H1 (cell line): ENCODE measurements around the gene KRTAP10-8. TPM values are rescaled to one million over a fixed set of nuclear protein-coding genes. Genes with fewer than 3 reads are reported as not detected.

ENCODE experiments used
- CTCF ChIA-PET: fragments of 300-600 bp; sonication (Branson Sonifier 250); formaldehyde crosslinking; loops from one replicate; lab custom pipeline; 2021; ENCODE audit not compliant: partially characterized antibody; lab: Charles Lee
- POLR2A ChIA-PET: fragments of 300-600 bp; sonication (Branson Sonifier 250); formaldehyde crosslinking; loops from one replicate; lab custom pipeline; 2021; ENCODE audit warnings: inconsistent platforms; ENCODE audit not compliant: partially characterized antibody; lab: Charles Lee
- DNase-seq, 2 experiments: peaks; one replicate each; pipeline versions ENCODE4 v3.0.0 to v3.0.0-alpha.2; 2010 to 2022; ENCODE audit warnings: low spot score in 2 of 2, low read depth in 1 of 2, mixed read lengths in 1 of 2
- FAIRE-seq: peaks from 2 replicates; lab custom pipeline; 2011; peaks lifted over from hg19 to GRCh38; lab: Jason Lieb, UNC
- H2AFZ ChIP-seq: 2 replicates; pipeline ENCODE4 v1.8.1; 2012; ENCODE audit warnings: low read length, inconsistent platforms
- H2AK5ac ChIP-seq: 2 replicates; pipeline ENCODE4 v1.6.1; 2013; ENCODE audit warnings: low read depth, low read length
- H2BK120ac ChIP-seq: replicated peaks from 2 replicates; pipeline ENCODE3; 2013; ENCODE audit warnings: low read depth, low read length, inconsistent platforms
- H2BK12ac ChIP-seq: 2 replicates; pipeline ENCODE4 v1.6.1; 2013; ENCODE audit warnings: low read depth, low read length
- H2BK15ac ChIP-seq: 2 replicates; pipeline ENCODE4 v1.6.1; 2013; ENCODE audit warnings: low read length
- H2BK20ac ChIP-seq: 2 replicates; pipeline ENCODE4 v1.6.1; 2013; ENCODE audit warnings: low read length
- H2BK5ac ChIP-seq: 2 replicates; pipeline ENCODE4 v1.6.1; 2013; ENCODE audit warnings: low read depth, low read length
- H3K14ac ChIP-seq: 2 replicates; pipeline ENCODE4 v1.6.1; 2013; ENCODE audit warnings: inconsistent platforms; ENCODE audit not compliant: insufficient read length
- H3K18ac ChIP-seq: 2 replicates; pipeline ENCODE4 v1.6.1; 2013; ENCODE audit warnings: low read length; ENCODE audit errors: extremely low read depth
- H3K23ac ChIP-seq: 2 replicates; pipeline ENCODE4 v1.6.1; 2013; ENCODE audit warnings: inconsistent platforms; ENCODE audit not compliant: insufficient read length
- H3K23me2 ChIP-seq: 2 replicates; pipeline ENCODE4 v1.6.1; 2013; ENCODE audit warnings: low read depth, low read length
- H3K27ac ChIP-seq: 2 replicates; pipeline ENCODE4 v1.6.1; 2011; ENCODE audit warnings: low read depth, low read length, inconsistent platforms
- H3K27me3 ChIP-seq, 4 experiments: replicated peaks in 1 of 4; 1 replicate in 1 of 4; 2 replicates in 3 of 4; pipeline versions ENCODE4 v1.6.1 to v1.8.1; 2011 to 2013; ENCODE audit warnings: low read length in 3 of 4, mild to moderate bottlenecking in 3 of 4, inconsistent platforms in 2 of 4, mixed read lengths in 2 of 4, moderate library complexity in 1 of 4; ENCODE audit not compliant: control insufficient read depth in 3 of 4, insufficient read depth in 3 of 4; ENCODE audit errors: extremely low read depth in 1 of 4
- H3K36me3 ChIP-seq, 4 experiments: 2 replicates each; pipeline versions ENCODE4 v1.6.1 to v1.8.1; 2011 to 2013; ENCODE audit warnings: mild to moderate bottlenecking in 4 of 4, low read length in 3 of 4, moderate library complexity in 2 of 4, control low read depth in 1 of 4, inconsistent platforms in 1 of 4; ENCODE audit not compliant: insufficient read depth in 4 of 4, control insufficient read depth in 2 of 4
- H3K4ac ChIP-seq: replicated peaks from 2 replicates; pipeline ENCODE3; 2013; ENCODE audit warnings: low read length, low read depth, mixed read lengths, inconsistent platforms; ENCODE audit not compliant: insufficient read length
- H3K4me1 ChIP-seq, 4 experiments: replicated peaks in 1 of 4; 1 replicate in 1 of 4; 2 replicates in 3 of 4; pipeline versions ENCODE4 v1.6.1 to v1.8.1; 2011 to 2013; ENCODE audit warnings: low read length in 3 of 4, inconsistent platforms in 2 of 4, mixed read lengths in 1 of 4; ENCODE audit not compliant: insufficient read depth in 4 of 4, control insufficient read depth in 3 of 4
- H3K4me2 ChIP-seq, 2 experiments: 2 replicates each; pipeline versions ENCODE4 v1.6.1 to v1.8.1; 2011 to 2013; ENCODE audit warnings: low read depth in 2 of 2, low read length in 2 of 2, control low read depth in 1 of 2, inconsistent platforms in 1 of 2, mild to moderate bottlenecking in 1 of 2; ENCODE audit not compliant: insufficient read depth in 1 of 2
- H3K4me3 ChIP-seq, 4 experiments: fragments of 200-600, 300-600 bp in 1 of 4; sonication (generic), shearing (Covaris generic), sonication (Bioruptor Twin) in 1 of 4; 2 replicates each; pipeline versions ENCODE4 v1.5.1 to v1.8.1; 2011 to 2016; ENCODE audit warnings: low read length in 4 of 4, low read depth in 3 of 4, control low read depth in 2 of 4, inconsistent platforms in 2 of 4, mild to moderate bottlenecking in 2 of 4, mixed read lengths in 1 of 4, moderate library complexity in 1 of 4; ENCODE audit not compliant: insufficient read depth in 2 of 4; ENCODE audit errors: extremely low read depth in 1 of 4
- H3K56ac ChIP-seq: replicated peaks from 2 replicates; pipeline ENCODE3; 2013; ENCODE audit warnings: low read depth, mild to moderate bottlenecking, mixed read lengths, low read length, inconsistent platforms; ENCODE audit not compliant: insufficient read length
- H3K79me1 ChIP-seq: 2 replicates; pipeline ENCODE4 v1.6.1; 2013; ENCODE audit warnings: low read depth, low read length, control low read depth
- H3K79me2 ChIP-seq, 2 experiments: 2 replicates each; pipeline versions ENCODE4 v1.6.1 to v1.8.1; 2012 to 2013; ENCODE audit warnings: low read length in 2 of 2, mild to moderate bottlenecking in 2 of 2, inconsistent platforms in 1 of 2; ENCODE audit not compliant: insufficient read depth in 2 of 2, control insufficient read depth in 1 of 2
- H3K9ac ChIP-seq, 4 experiments: replicated peaks in 1 of 4; 1 replicate in 1 of 4; 2 replicates in 3 of 4; pipeline versions ENCODE4 v1.6.1 to v1.8.1; 2011 to 2013; ENCODE audit warnings: low read depth in 3 of 4, low read length in 3 of 4, control low read depth in 2 of 4, mild to moderate bottlenecking in 2 of 4, moderate library complexity in 2 of 4, inconsistent platforms in 1 of 4; ENCODE audit errors: extremely low read depth in 1 of 4
- H3K9me3 ChIP-seq, 2 experiments: 2 replicates each; pipeline versions ENCODE4 v1.6.1 to v1.8.1; 2012 to 2013; ENCODE audit warnings: mild to moderate bottlenecking in 2 of 2, moderate library complexity in 2 of 2, control low read depth in 1 of 2, inconsistent platforms in 1 of 2, low read depth in 1 of 2, low read length in 1 of 2, mixed read lengths in 1 of 2; ENCODE audit not compliant: insufficient read depth in 2 of 2
- H4K20me1 ChIP-seq, 2 experiments: replicated peaks in 1 of 2; 2 replicates each; pipeline versions ENCODE3 to v1.8.1; 2011 to 2013; ENCODE audit warnings: inconsistent platforms in 2 of 2, low read length in 2 of 2, mild to moderate bottlenecking in 1 of 2; ENCODE audit not compliant: insufficient read depth in 2 of 2, control insufficient read depth in 1 of 2
- H4K5ac ChIP-seq: 2 replicates; pipeline ENCODE4 v1.6.1; 2013; ENCODE audit warnings: low read length, low read depth, mixed read lengths, inconsistent platforms; ENCODE audit not compliant: insufficient read length
- H4K8ac ChIP-seq: 2 replicates; pipeline ENCODE4 v1.8.0; 2013; ENCODE audit warnings: mild to moderate bottlenecking, moderate library complexity, low read length, inconsistent platforms; ENCODE audit not compliant: insufficient read depth; ENCODE audit errors: extremely low read depth
- H4K91ac ChIP-seq: replicated peaks from 2 replicates; pipeline ENCODE3; 2013; ENCODE audit warnings: low read length, mixed read lengths, inconsistent platforms; ENCODE audit not compliant: insufficient read length
- BACH1 ChIP-seq: IDR thresholded peaks from 2 replicates; pipeline ENCODE4 v1.6.1; 2012; ENCODE audit warnings: low read length, improper control_type of control experiment
- CBX8 ChIP-seq: fragments of 300-800, 300-1000 bp; sonication (generic); IDR thresholded peaks from 2 replicates; pipeline ENCODE4 v1.7.1; 2016; ENCODE audit warnings: low read depth, low read length, borderline replicate concordance
- KDM1A ChIP-seq: fragments of 200-600, 300-600 bp; sonication (generic); IDR thresholded peaks from 2 replicates; pipeline ENCODE4 v1.7.1; 2016; ENCODE audit warnings: mild to moderate bottlenecking, low read length, borderline replicate concordance
- RAD21 ChIP-seq, 2 experiments: IDR thresholded peaks in 1 of 2; conservative IDR thresholded peaks in 1 of 2; 2 replicates each; pipeline ENCODE4 v1.6.1; 2011; ENCODE audit warnings: low read depth in 2 of 2, low read length in 2 of 2, improper control_type of control experiment in 1 of 2, inconsistent platforms in 1 of 2, mild to moderate bottlenecking in 1 of 2, moderate library complexity in 1 of 2
- SIX5 ChIP-seq: IDR thresholded peaks from 2 replicates; pipeline ENCODE4 v1.6.1; 2011; ENCODE audit warnings: mild to moderate bottlenecking, low read depth, low read length
- SRF ChIP-seq: IDR thresholded peaks from 2 replicates; pipeline ENCODE4 v1.6.1; 2011; ENCODE audit warnings: mild to moderate bottlenecking, low read depth, low read length, moderate library complexity
- TEAD4 ChIP-seq: IDR thresholded peaks from 2 replicates; pipeline ENCODE4 v1.6.1; 2012; ENCODE audit warnings: low read depth, low read length, inconsistent platforms, mixed read lengths
- WGBS, 2 experiments: shearing (Covaris generic) in 1 of 2; methylation state at CpG; one replicate each; pipeline versions ENCODE4 v1.1.6 to v1.1.7; 2013 to 2015; ENCODE audit warnings: low lambda C conversion rate in 2 of 2, mixed read lengths in 2 of 2, inconsistent platforms in 1 of 2, low coverage in 1 of 2, missing lambda C conversion rate in 1 of 2; ENCODE audit not compliant: insufficient replicate concordance in 2 of 2, insufficient coverage in 1 of 2, insufficient read length in 1 of 2; ENCODE audit errors: extremely low coverage in 1 of 2, missing lambda C conversion rate in 1 of 2; 5-methylcytosine and 5-hydroxymethylcytosine counted together
- polyA plus RNA-seq, 7 experiments: library from polyadenylated mRNA; depleted of rRNA in 3 of 7; stranded (reverse) in 5 of 7; unstranded in 2 of 7; fragments of >200 nt in 5 of 7; fragments of 200-250 nt in 2 of 7; gene quantifications; 1 replicate in 5 of 7; 2 replicates in 1 of 7; 4 replicates in 1 of 7; pipeline versions ENCODE4 v1.2.1 to v1.2.3, GENCODE V29; 2011 to 2013; ENCODE audit warnings: missing spikeins in 2 of 7, mixed read lengths in 2 of 7
- total RNA-seq: library from RNA; stranded (reverse); fragmentation: NEBNext Ultra II Directional; extraction: Animal tissue kit (Norgen Biotek cat#: 25700); gene quantifications from 2 replicates; pipeline ENCODE4 v1.2.1, GENCODE V29; 2021
- TF ChIP-seq, protein P1 (sequence below): IDR thresholded peaks from 2 replicates; pipeline ENCODE4 v1.6.1; 2011; ENCODE audit warnings: low read depth, mild to moderate bottlenecking, low read length; ENCODE audit not compliant: insufficient read depth
- TF ChIP-seq, protein P2 (sequence below), 3 experiments: IDR thresholded peaks; 1 replicate in 2 of 3; 2 replicates in 1 of 3; pipeline versions ENCODE4 v1.5.1 to v1.6.1; 2011; ENCODE audit warnings: low read length in 3 of 3, mild to moderate bottlenecking in 3 of 3, inconsistent platforms in 2 of 3, low read depth in 1 of 3, moderate library complexity in 1 of 3; ENCODE audit not compliant: insufficient read depth in 1 of 3; ENCODE audit errors: control extremely low read depth in 1 of 3

KRTAP10-8 gene
- total and polyA plus RNA-seq, 2 of the 8 experiments (the other 6 are each of a cell fraction or from before 2014, with no cell fraction given), result not detected

DNA sequence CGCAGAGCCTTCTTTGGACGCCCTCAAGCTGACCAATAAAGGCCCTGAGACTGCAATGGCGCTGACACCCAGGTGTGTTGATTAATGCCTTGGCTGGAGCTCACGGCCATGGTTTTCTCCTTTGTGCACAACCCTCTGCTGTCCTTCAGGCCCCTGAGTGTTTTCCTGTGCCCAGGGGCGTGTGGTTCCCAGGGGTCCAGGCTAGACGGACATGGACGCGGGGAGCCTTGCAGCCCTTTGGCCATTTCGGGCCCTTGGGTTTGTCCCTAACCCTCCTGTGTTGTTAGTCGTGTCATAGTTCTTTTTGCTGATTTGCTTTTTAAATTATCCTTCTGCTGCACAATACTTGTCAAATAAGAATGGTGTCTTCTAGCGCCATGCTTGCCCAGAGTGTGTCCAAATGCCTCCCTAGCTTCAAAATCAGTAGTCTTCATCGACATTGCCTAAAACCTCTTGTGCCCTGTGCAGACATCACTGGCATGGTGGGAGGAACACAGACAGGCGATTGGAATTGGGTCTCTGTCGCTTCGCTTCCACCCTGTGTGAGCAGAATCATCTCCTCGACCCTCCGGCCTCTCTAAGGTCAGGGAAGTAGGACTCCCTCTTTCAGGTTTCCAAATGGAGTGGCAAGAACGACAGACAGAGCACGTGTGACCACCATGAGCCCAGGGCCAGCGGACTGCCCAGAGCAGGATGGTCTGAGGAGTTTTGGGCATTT is 36.4 kb upstream of the KRTAP10-8 start:
- no peak overlapping the region for H4K5ac ChIP-seq
- TF ChIP-seq, protein P1, sequence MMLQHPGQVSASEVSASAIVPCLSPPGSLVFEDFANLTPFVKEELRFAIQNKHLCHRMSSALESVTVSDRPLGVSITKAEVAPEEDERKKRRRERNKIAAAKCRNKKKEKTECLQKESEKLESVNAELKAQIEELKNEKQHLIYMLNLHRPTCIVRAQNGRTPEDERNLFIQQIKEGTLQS, result no peak
- no peak for TF ChIP-seq TEAD4
- no peak for TF ChIP-seq KDM1A
- no peak for TF ChIP-seq SIX5
- TF ChIP-seq SRF, result no peak
- TF ChIP-seq CBX8, result no peak
- TF ChIP-seq, protein P2, sequence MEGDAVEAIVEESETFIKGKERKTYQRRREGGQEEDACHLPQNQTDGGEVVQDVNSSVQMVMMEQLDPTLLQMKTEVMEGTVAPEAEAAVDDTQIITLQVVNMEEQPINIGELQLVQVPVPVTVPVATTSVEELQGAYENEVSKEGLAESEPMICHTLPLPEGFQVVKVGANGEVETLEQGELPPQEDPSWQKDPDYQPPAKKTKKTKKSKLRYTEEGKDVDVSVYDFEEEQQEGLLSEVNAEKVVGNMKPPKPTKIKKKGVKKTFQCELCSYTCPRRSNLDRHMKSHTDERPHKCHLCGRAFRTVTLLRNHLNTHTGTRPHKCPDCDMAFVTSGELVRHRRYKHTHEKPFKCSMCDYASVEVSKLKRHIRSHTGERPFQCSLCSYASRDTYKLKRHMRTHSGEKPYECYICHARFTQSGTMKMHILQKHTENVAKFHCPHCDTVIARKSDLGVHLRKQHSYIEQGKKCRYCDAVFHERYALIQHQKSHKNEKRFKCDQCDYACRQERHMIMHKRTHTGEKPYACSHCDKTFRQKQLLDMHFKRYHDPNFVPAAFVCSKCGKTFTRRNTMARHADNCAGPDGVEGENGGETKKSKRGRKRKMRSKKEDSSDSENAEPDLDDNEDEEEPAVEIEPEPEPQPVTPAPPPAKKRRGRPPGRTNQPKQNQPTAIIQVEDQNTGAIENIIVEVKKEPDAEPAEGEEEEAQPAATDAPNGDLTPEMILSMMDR (IDR thresholded peaks at IDR 0.05; ENCODE audit: control extremely low read depth in 1 of 3, insufficient read depth in 1 of 3, low read depth in 1 of 3, low read length in 3 of 3), result no peak
- TF ChIP-seq BACH1, result no peak
- no peak for TF ChIP-seq RAD21 (IDR thresholded peaks at IDR 0.05 in 1 of 2, conservative IDR thresholded peaks at IDR 0.05 in 1 of 2; ENCODE audit: low read depth in 2 of 2, low read length in 2 of 2)

More for the DNA sequence above, 36.4 kb upstream of the KRTAP10-8 start:
- no peaks in the 10 kb centered on the region; a peak in 1 of 7 replicates for H3K27me3 ChIP-seq
- no peak overlapping the region for H3K14ac ChIP-seq
- no peak overlapping the region for H4K91ac ChIP-seq
- H2BK15ac ChIP-seq, result no peak overlapping the region
- H2AFZ ChIP-seq, result no peak overlapping the region
- no peak overlapping the region for H2BK5ac ChIP-seq
- no peak overlapping the region for H2AK5ac ChIP-seq
- H3K4me3 ChIP-seq, result no peak overlapping the region
- H3K79me2 ChIP-seq, result no peaks in the 10 kb centered on the region
- H3K56ac ChIP-seq, result no peak overlapping the region
- no peak overlapping the region for H3K4ac ChIP-seq
- no peak overlapping the region for H3K4me2 ChIP-seq
- no peak overlapping the region for H3K18ac ChIP-seq
- no peak overlapping the region for H3K27ac ChIP-seq
- no peak overlapping the region for H4K8ac ChIP-seq
- no peak overlapping the region for H3K9ac ChIP-seq
- H2BK120ac ChIP-seq, result no peak overlapping the region
- 91% methylated on average over 20 of the region's 20 CpGs; no CpG with 5 or more reads in 1 of the 2 experiments for WGBS, 2 experiments
- no peaks in the 10 kb centered on the region for H4K20me1 ChIP-seq
- H3K23ac ChIP-seq, result no peak overlapping the region
- no peak for FAIRE-seq
- POLR2A ChIA-PET, result interaction anchor here (0.6 to 0.9 kb wide), 2 partner anchors 15 to 448 kb away, joined by 3 read pairs; no protein-coding TSS in a partner anchor
- DNase-seq, result no peak
- peaks cover 0 to 8% (median 0%) of the 10 kb centered on the region in 4 experiments; a peak in 1 of 7 replicates for H3K4me1 ChIP-seq
- no peaks in the 10 kb centered on the region for H3K79me1 ChIP-seq
- no peaks in the 10 kb centered on the region for H3K36me3 ChIP-seq
- CTCF ChIA-PET, result interaction anchor here (0.8 to 1.4 kb wide), 6 partner anchors 8 to 231 kb away, joined by 3 to 6 read pairs (median 4); no protein-coding TSS in a partner anchor
- H2BK20ac ChIP-seq, result peak overlapping the region; percentile 48; the same call in 1 of the 2 replicates
- H3K23me2 ChIP-seq, result no peaks in the 10 kb centered on the region; the same call in 1 of the 2 replicates
- no peak overlapping the region for H2BK12ac ChIP-seq
- H3K9me3 ChIP-seq, result peaks cover 13% of the 10 kb centered on the region in 2 experiments; a peak in 3 of 4 replicates
